ENCODE results near the gene HNRNPF. TPM values are rescaled to one million over a fixed set of nuclear protein-coding genes. Genes with fewer than 3 reads are reported as not detected.
A peak's percentile ranks its signal among the peaks of the same experiment; 100 is the strongest.
"Not testable (repeated sequence)": the region's sequence is repeated elsewhere in the genome, so short reads cannot be mapped to it uniquely, and the experiment has no call there.

HNRNPF gene
- polyA plus RNA-seq (2011; rRNA removed) (160 and 178 TPM in 2 replicates), polyA minus RNA-seq (2011; rRNA and poly(A)+ RNA removed) (191 and 197 TPM in 2 replicates)

- CTCF ChIA-PET: interaction anchor here (0.7 kb wide), 1 partner anchor 13 kb away, joined by 4 read pairs; no protein-coding TSS in a partner anchor
- peak within 1 kb of the TSS; percentile 96 for H3K27ac ChIP-seq (ENCODE audit: low read depth, low read length)
- no peaks in the 10 kb centered on the region for H3K27me3 ChIP-seq (ENCODE audit: control insufficient read depth, insufficient read depth, low read length)
These were observed at the start of gene HNRNPF for GRCh38 chr10:43408710-43409384. HNRNPF (minus strand) TSS chr10:43409186; CDS start chr10:43387884, 21,302 bp downstream.

GRCh38 chr10:43458227-43458626 is 49.2 kb upstream of the HNRNPF start:
- TF ChIP-seq CTCF (IDR thresholded peaks at IDR 0.05; ENCODE audit: low read depth, low read length): no peak
- no peaks in the 10 kb centered on the region for H3K27me3 ChIP-seq (ENCODE audit: control insufficient read depth, insufficient read depth, low read length)
- DNase-seq (ENCODE audit: low read depth, low spot score): no peak
- ChIA-PET POLR2A (no interaction called here), CTCF (no interaction called here)
- no peaks in the 10 kb centered on the region for H3K9me3 ChIP-seq (ENCODE audit: control insufficient read depth, insufficient read depth, low read length)
- no peak overlapping the region for H3K4me3 ChIP-seq (ENCODE audit: low read depth, low read length)
- H3K27ac ChIP-seq (ENCODE audit: low read depth, low read length): no peak overlapping the region

More at GRCh38 chr10:43408710-43409384, at the start of gene HNRNPF:
- DNase-seq (ENCODE audit: low read depth, low spot score): peak; percentile 81
- POLR2A ChIA-PET: interaction anchor here (0.6 to 1.9 kb wide), 5 partner anchors 9 to 27 kb away, joined by 3 to 21 read pairs (median 7); no protein-coding TSS in a partner anchor
- no peaks in the 10 kb centered on the region; the same call in 1 of the 2 replicates for H3K9me3 ChIP-seq (ENCODE audit: control insufficient read depth, insufficient read depth, low read length)
- no peak for TF ChIP-seq CTCF (IDR thresholded peaks at IDR 0.05; ENCODE audit: low read depth, low read length)
- H3K4me3 ChIP-seq (ENCODE audit: low read depth, low read length): peak within 1 kb of the TSS; percentile 85

GRCh38 chr10:43456561-43456960 is 47.6 kb upstream of the HNRNPF start:
- H3K4me3 ChIP-seq (ENCODE audit: low read depth, low read length); DNase-seq (ENCODE audit: low read depth, low spot score); H3K27me3 ChIP-seq (ENCODE audit: control insufficient read depth, insufficient read depth, low read length); POLR2A ChIA-PET; H3K27ac ChIP-seq (ENCODE audit: low read depth, low read length); H3K9me3 ChIP-seq (ENCODE audit: control insufficient read depth, insufficient read depth, low read length); CTCF ChIA-PET: not testable (repeated sequence)

DNA sequence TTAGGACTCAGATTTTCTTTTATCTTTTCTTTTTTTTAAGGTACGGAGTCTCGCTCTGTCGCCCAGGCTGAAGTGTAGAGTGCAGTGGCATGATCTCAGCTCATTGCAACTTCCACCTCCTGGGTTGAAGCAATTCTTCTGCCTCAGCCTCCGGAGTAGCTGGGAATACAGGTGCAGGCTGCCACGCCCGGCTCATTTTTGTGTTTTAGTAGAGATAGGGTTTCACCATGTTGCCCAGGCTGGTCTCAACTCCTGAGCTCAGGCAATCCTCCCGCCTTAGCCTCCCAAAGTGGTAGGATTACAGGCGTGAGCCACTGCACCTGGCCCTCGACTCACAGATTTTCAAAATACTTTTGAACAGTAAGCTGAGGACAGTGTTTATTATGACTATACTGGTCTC is 45.0 kb upstream of the HNRNPF start:
- ChIA-PET CTCF (interaction anchor here (0.7 to 1.2 kb wide), 2 partner anchors 11 to 63 kb away, joined by 3 to 7 read pairs; no protein-coding TSS in a partner anchor), POLR2A (interaction anchor here (1.1 kb wide), 1 partner anchor 46 kb away, joined by 5 read pairs; no protein-coding TSS in a partner anchor)
- not testable (repeated sequence) for H3K9me3 ChIP-seq (ENCODE audit: control insufficient read depth, insufficient read depth, low read length); H3K27me3 ChIP-seq (ENCODE audit: control insufficient read depth, insufficient read depth, low read length); DNase-seq (ENCODE audit: low read depth, low spot score); H3K27ac ChIP-seq (ENCODE audit: low read depth, low read length); H3K4me3 ChIP-seq (ENCODE audit: low read depth, low read length)

GRCh38 chr10:43453266-43453831 is 44.4 kb upstream of the HNRNPF start:
- H3K4me3 ChIP-seq (ENCODE audit: low read depth, low read length): no peak overlapping the region
- POLR2A ChIA-PET: interaction anchor here (1.1 kb wide), 1 partner anchor 46 kb away, joined by 5 read pairs; no protein-coding TSS in a partner anchor
- no peak for TF ChIP-seq CTCF (IDR thresholded peaks at IDR 0.05; ENCODE audit: low read depth, low read length)
- H3K27ac ChIP-seq (ENCODE audit: low read depth, low read length): no peak overlapping the region
- no peak for DNase-seq (ENCODE audit: low read depth, low spot score)
- CTCF ChIA-PET: interaction anchor here (0.6 to 1.2 kb wide), 3 partner anchors 11 to 72 kb away, joined by 3 to 7 read pairs (median 3); no protein-coding TSS in a partner anchor
- H3K27me3 ChIP-seq (ENCODE audit: control insufficient read depth, insufficient read depth, low read length): no peaks in the 10 kb centered on the region
- no peaks in the 10 kb centered on the region for H3K9me3 ChIP-seq (ENCODE audit: control insufficient read depth, insufficient read depth, low read length)
